GM23338 (cell line): ENCODE data around the gene CATSPERD.

Experiments
- EZH2 ChIP-seq: fragments of 200-600 bp; sonication (generic); IDR thresholded peaks from one replicate; pipeline ENCODE4 v1.8.0; 2017; ENCODE audit warnings: antibody characterized with exemption, mild to moderate bottlenecking, low read depth; ENCODE audit not compliant: unreplicated experiment
- POLR2AphosphoS5 ChIP-seq: IDR thresholded peaks from 2 replicates; pipeline ENCODE4 v1.6.1; 2016; ENCODE audit warnings: antibody characterized with exemption, low read depth
- TF ChIP-seq, protein P1 (sequence below), 2 experiments: fragments of 200-600 bp in 1 of 2; sonication (generic) in 1 of 2; conservative IDR thresholded peaks; 2 replicates each; pipeline versions ENCODE4 v1.5.1 to v1.6.1; 2016 to 2017; ENCODE audit warnings: antibody characterized with exemption in 2 of 2, low read depth in 2 of 2, mild to moderate bottlenecking in 2 of 2, moderate library complexity in 1 of 2
- TF ChIP-seq, protein P2 (sequence below): IDR thresholded peaks from 2 replicates; pipeline ENCODE4 v1.6.1; 2016; ENCODE audit warnings: antibody characterized with exemption
- TF ChIP-seq, protein P3 (sequence below): IDR thresholded peaks from one replicate; pipeline ENCODE4 v1.6.1; 2018; ENCODE audit warnings: antibody characterized with exemption; ENCODE audit not compliant: unreplicated experiment

DNA sequence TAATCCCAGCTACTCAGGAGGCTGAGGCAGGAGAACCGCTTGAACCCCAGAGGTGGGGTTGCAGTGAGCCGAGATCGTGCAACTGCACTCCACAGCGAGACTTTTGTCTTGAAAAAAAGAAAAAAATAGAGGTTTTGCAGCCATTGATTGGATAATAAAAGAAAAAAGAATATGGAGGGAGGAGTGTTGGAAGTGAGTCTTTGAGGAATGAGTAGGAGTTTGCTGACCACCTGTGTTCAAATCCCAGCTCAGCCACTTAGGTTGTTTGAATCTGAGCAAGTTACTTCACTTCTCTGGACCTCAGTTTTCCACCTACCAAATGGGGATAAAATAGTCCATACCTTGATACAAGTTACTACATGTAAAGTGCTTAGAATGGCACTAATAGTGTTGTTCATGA, 90.7 kb downstream of the CATSPERD start:
- TF ChIP-seq, protein P1, sequence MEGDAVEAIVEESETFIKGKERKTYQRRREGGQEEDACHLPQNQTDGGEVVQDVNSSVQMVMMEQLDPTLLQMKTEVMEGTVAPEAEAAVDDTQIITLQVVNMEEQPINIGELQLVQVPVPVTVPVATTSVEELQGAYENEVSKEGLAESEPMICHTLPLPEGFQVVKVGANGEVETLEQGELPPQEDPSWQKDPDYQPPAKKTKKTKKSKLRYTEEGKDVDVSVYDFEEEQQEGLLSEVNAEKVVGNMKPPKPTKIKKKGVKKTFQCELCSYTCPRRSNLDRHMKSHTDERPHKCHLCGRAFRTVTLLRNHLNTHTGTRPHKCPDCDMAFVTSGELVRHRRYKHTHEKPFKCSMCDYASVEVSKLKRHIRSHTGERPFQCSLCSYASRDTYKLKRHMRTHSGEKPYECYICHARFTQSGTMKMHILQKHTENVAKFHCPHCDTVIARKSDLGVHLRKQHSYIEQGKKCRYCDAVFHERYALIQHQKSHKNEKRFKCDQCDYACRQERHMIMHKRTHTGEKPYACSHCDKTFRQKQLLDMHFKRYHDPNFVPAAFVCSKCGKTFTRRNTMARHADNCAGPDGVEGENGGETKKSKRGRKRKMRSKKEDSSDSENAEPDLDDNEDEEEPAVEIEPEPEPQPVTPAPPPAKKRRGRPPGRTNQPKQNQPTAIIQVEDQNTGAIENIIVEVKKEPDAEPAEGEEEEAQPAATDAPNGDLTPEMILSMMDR (conservative IDR thresholded peaks at IDR 0.05; ENCODE audit: low read depth in 2 of 2) = no peak
- TF ChIP-seq, protein P2, sequence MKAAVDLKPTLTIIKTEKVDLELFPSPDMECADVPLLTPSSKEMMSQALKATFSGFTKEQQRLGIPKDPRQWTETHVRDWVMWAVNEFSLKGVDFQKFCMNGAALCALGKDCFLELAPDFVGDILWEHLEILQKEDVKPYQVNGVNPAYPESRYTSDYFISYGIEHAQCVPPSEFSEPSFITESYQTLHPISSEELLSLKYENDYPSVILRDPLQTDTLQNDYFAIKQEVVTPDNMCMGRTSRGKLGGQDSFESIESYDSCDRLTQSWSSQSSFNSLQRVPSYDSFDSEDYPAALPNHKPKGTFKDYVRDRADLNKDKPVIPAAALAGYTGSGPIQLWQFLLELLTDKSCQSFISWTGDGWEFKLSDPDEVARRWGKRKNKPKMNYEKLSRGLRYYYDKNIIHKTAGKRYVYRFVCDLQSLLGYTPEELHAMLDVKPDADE = no peak
- TF ChIP-seq EZH2 = no peak
- no peak for TF ChIP-seq POLR2AphosphoS5
- TF ChIP-seq, protein P3, sequence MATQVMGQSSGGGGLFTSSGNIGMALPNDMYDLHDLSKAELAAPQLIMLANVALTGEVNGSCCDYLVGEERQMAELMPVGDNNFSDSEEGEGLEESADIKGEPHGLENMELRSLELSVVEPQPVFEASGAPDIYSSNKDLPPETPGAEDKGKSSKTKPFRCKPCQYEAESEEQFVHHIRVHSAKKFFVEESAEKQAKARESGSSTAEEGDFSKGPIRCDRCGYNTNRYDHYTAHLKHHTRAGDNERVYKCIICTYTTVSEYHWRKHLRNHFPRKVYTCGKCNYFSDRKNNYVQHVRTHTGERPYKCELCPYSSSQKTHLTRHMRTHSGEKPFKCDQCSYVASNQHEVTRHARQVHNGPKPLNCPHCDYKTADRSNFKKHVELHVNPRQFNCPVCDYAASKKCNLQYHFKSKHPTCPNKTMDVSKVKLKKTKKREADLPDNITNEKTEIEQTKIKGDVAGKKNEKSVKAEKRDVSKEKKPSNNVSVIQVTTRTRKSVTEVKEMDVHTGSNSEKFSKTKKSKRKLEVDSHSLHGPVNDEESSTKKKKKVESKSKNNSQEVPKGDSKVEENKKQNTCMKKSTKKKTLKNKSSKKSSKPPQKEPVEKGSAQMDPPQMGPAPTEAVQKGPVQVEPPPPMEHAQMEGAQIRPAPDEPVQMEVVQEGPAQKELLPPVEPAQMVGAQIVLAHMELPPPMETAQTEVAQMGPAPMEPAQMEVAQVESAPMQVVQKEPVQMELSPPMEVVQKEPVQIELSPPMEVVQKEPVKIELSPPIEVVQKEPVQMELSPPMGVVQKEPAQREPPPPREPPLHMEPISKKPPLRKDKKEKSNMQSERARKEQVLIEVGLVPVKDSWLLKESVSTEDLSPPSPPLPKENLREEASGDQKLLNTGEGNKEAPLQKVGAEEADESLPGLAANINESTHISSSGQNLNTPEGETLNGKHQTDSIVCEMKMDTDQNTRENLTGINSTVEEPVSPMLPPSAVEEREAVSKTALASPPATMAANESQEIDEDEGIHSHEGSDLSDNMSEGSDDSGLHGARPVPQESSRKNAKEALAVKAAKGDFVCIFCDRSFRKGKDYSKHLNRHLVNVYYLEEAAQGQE = no peak
